K562 (cell line): Measurements from ENCODE around the gene HPGDS. TPM values are rescaled to one million over a fixed set of nuclear protein-coding genes. Genes with fewer than 3 reads are reported as not detected.

ENCODE experiments used
- polyA plus RNA-seq, 8 experiments: library from polyadenylated mRNA; depleted of rRNA in 4 of 8; stranded (reverse) in 5 of 8; unstranded in 3 of 8; fragments of >200 nt; fragmentation: Nextera tagmentation in 2 of 8; fragmentation: Illumina TruSeq in 1 of 8; extraction: Ambion mirVana in 2 of 8; extraction: Trizol in 1 of 8; gene quantifications; 2 replicates each; pipeline versions ENCODE4 v1.2.1 to v1.2.3, GENCODE V29; 2011 to 2014; ENCODE audit warnings: inconsistent platforms in 1 of 8, missing spikeins in 1 of 8
- total RNA-seq, 7 experiments: library from RNA; depleted of rRNA in 6 of 7; stranded (reverse); fragments of >200 nt in 6 of 7; fragmentation: Illumina TruSeq in 2 of 7; extraction: Trizol in 2 of 7; gene quantifications; 2 replicates each; pipeline versions ENCODE4 v1.2.1 to v1.2.3, GENCODE V29; 2011 to 2021; ENCODE audit warnings: low replicate concordance in 1 of 7

The HPGDS gene
- total and polyA plus RNA-seq, 9 of the 15 experiments (the other 6 are each of a cell fraction or from before 2014, with no cell fraction given) = 0.07 to 0.36 (median 0.14) TPM; not detected in 4

Other genes with a start within 250 kb of the HPGDS start
- gene SMARCAD1, start 135.0 kb downstream of the HPGDS start, total RNA-seq (2014; rRNA removed) = 24.3 and 26.0 TPM in 2 replicates
- gene SMARCAD1, start 135.0 kb downstream of the HPGDS start, total RNA-seq (2014; rRNA removed; fragmentation: Illumina TruSeq; extraction: Trizol) = 52.2 and 58.5 TPM in 2 replicates
- gene SMARCAD1, start 135.0 kb downstream of the HPGDS start, total RNA-seq (2015; rRNA removed; fragmentation: Illumina TruSeq; extraction: Trizol) = 37.4 and 41.0 TPM in 2 replicates
- gene SMARCAD1, start 135.0 kb downstream of the HPGDS start, total RNA-seq (2021) = 33.9 and 34.6 TPM in 2 replicates
- 29.7 and 43.6 TPM in 2 replicates for gene SMARCAD1, start 135.0 kb downstream of the HPGDS start, polyA plus RNA-seq (2011; rRNA removed)
- 34.6 and 39.3 TPM in 2 replicates for gene SMARCAD1, start 135.0 kb downstream of the HPGDS start, polyA plus RNA-seq (2014; fragmentation: Illumina TruSeq; extraction: Trizol)
- 10 to 100 TPM; 11.2 to 20.1 TPM for gene SMARCAD1, start 135.0 kb downstream of the HPGDS start, polyA plus RNA-seq (2014; fragmentation: Nextera tagmentation; extraction: Ambion mirVana)
- 23.9 and 24.8 TPM in 2 replicates for gene SMARCAD1, start 135.0 kb downstream of the HPGDS start, polyA plus RNA-seq (2014; rRNA removed)
- 36.9 and 48.3 TPM in 2 replicates for gene PDLIM5, start 109.1 kb upstream of the HPGDS start, total RNA-seq (2014; rRNA removed)
- gene PDLIM5, start 109.1 kb upstream of the HPGDS start, total RNA-seq (2014; rRNA removed; fragmentation: Illumina TruSeq; extraction: Trizol) = 79.8 and 82.1 TPM in 2 replicates
- 58.5 and 62.5 TPM in 2 replicates for gene PDLIM5, start 109.1 kb upstream of the HPGDS start, total RNA-seq (2015; rRNA removed; fragmentation: Illumina TruSeq; extraction: Trizol)
- 89.9 and 97.5 TPM in 2 replicates for gene PDLIM5, start 109.1 kb upstream of the HPGDS start, total RNA-seq (2021)
- gene PDLIM5, start 109.1 kb upstream of the HPGDS start, polyA plus RNA-seq (2011; rRNA removed) = 100 and 126 TPM in 2 replicates
- gene PDLIM5, start 109.1 kb upstream of the HPGDS start, polyA plus RNA-seq (2014; fragmentation: Illumina TruSeq; extraction: Trizol) = 117 and 127 TPM in 2 replicates
- 10 to 100 TPM; 42.2 to 55.8 TPM for gene PDLIM5, start 109.1 kb upstream of the HPGDS start, polyA plus RNA-seq (2014; fragmentation: Nextera tagmentation; extraction: Ambion mirVana)
- 39.0 and 47.9 TPM in 2 replicates for gene PDLIM5, start 109.1 kb upstream of the HPGDS start, polyA plus RNA-seq (2014; rRNA removed)